Astrocyte (in vitro differentiated cells and primary cell): ENCODE results near the gene ACAA2.

ENCODE experiments used
- CTCF ChIP-seq: IDR thresholded peaks from 2 replicates; pipeline ENCODE4 v1.5.1; 2011; ENCODE audit warnings: low read depth, mild to moderate bottlenecking, inconsistent platforms, low read length, moderate library complexity; ENCODE audit not compliant: insufficient read depth
- EZH2 ChIP-seq: IDR thresholded peaks from 2 replicates; pipeline ENCODE4 v1.6.1; 2012; ENCODE audit warnings: mild to moderate bottlenecking, low read length, inconsistent platforms; ENCODE audit not compliant: insufficient read depth

GRCh38 chr18:49847524-49847923 lies 34.2 kb upstream of the ACAA2 start:
- TF ChIP-seq CTCF (no peak), EZH2 (no peak)
